Lower leg skin (tissue), 4 donors: ENCODE data around the gene MEX3C. TPM values are rescaled to one million over a fixed set of nuclear protein-coding genes. Genes with fewer than 3 reads are reported as not detected.

Experiments used
- DNase-seq, 2 donors: peaks; one replicate each; pipeline ENCODE4 v3.0.0-alpha.2; 2019; ENCODE audit warnings: low spot score in 2 of 2
- H3K4me3 ChIP-seq: fragments of 200-600 bp; sonication (generic); 2 replicates; pipeline ENCODE4 v1.5.1; 2017; ENCODE audit warnings: mild to moderate bottlenecking, low read depth; ENCODE audit not compliant: poor library complexity, severe bottlenecking
- POLR2A ChIP-seq, 2 donors: fragments of 450-650 bp; IDR thresholded peaks; one replicate each; pipeline ENCODE4 v1.6.1; 2016 to 2017; ENCODE audit warnings: antibody characterized with exemption in 2 of 2, mild to moderate bottlenecking in 1 of 2, moderate library complexity in 1 of 2
- WGBS, 2 donors: methylation state at CpG; one replicate each; pipeline ENCODE4 v1.1.5; 2018; 5-methylcytosine and 5-hydroxymethylcytosine counted together
- intact Hi-C: fragments of 100-400 bp; cut with DNase I; formaldehyde crosslinking; loops from one replicate; pipeline ENCODE4 v1.15.0; 2023; ENCODE audit warnings: low total_unique reads
- total RNA-seq, 4 donors: library from RNA; depleted of rRNA; stranded (reverse); fragments of >200 nt; gene quantifications; one replicate each; pipeline ENCODE4 v1.1.0, GENCODE V29; 2016
- TF ChIP-seq, protein P1 (sequence below), 3 donors: fragments of 450-650 bp; IDR thresholded peaks; one replicate each; pipeline ENCODE4 v1.5.1; 2016; ENCODE audit warnings: antibody characterized with exemption in 3 of 3, mild to moderate bottlenecking in 3 of 3, moderate library complexity in 2 of 3

MEX3C gene
- total RNA-seq, 4 donors from 2014 or later = 28.0 to 34.2 (median 30.6) TPM

DNA sequence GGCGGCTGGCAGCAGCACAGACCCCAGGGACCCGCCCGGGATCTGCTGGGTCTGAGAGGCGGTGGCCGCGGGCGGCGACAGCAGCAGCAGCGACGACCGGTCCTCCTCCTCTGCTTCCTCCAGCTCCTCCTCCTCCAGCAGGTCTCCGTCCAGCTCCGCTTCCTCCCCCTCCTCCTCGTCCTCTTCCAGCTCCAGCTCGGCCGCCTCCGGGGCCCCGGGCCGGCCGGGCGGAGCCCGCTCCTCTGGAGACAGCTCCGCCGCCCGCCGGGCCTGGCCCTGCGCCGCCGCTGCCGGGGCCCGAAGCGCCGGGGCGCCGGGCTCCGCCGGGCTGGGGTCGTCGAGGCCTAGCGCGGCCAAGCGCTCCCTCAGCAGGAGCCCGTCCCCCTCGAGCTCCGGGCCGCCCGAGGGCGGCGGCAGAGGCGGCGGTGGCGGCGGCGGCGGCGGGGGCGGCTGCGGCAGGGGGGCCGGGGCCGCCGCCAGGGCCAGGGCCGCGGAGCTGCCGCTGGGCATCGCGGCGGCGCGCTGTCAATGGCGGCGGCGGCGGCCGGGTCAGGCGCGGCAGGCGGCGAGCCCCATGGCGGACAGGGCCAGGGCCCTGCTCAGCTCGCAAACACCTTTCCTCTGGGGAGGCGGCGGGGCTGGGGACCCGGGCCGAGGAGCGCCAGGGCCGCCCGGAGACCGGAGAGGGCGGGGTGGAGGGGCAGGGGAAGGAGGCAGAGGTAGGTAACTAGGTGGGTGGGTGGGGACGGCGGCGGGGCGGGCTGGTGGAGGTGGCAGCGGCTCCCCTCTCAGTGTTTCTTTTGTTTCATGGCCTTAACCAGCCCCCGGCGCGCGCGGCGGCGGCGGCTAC, 445 bp downstream of the MEX3C start:
- peak; percentile 48 to 89 for DNase-seq
- H3K4me3 ChIP-seq = peak overlapping the region; percentile 95
- TF ChIP-seq, protein P1, sequence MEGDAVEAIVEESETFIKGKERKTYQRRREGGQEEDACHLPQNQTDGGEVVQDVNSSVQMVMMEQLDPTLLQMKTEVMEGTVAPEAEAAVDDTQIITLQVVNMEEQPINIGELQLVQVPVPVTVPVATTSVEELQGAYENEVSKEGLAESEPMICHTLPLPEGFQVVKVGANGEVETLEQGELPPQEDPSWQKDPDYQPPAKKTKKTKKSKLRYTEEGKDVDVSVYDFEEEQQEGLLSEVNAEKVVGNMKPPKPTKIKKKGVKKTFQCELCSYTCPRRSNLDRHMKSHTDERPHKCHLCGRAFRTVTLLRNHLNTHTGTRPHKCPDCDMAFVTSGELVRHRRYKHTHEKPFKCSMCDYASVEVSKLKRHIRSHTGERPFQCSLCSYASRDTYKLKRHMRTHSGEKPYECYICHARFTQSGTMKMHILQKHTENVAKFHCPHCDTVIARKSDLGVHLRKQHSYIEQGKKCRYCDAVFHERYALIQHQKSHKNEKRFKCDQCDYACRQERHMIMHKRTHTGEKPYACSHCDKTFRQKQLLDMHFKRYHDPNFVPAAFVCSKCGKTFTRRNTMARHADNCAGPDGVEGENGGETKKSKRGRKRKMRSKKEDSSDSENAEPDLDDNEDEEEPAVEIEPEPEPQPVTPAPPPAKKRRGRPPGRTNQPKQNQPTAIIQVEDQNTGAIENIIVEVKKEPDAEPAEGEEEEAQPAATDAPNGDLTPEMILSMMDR (IDR thresholded peaks at IDR 0.05) = no peak
- TF ChIP-seq POLR2A (IDR thresholded peaks at IDR 0.05) = no peak
- intact Hi-C loops = no loop called here
- 1% methylated on average over 36 to 44 of the region's 102 CpGs for WGBS, 2 donors

GRCh38 chr18:51196118-51196810, 1.2 kb downstream of the MEX3C start:
- peak; percentile 50 to 94 for DNase-seq
- intact Hi-C loops = no loop called here
- 0 to 1% methylated on average over 45 to 65 of the region's 67 CpGs for WGBS, 2 donors
- no peak for TF ChIP-seq POLR2A (IDR thresholded peaks at IDR 0.05)
- TF ChIP-seq, protein P1 (IDR thresholded peaks at IDR 0.05) = no peak
- H3K4me3 ChIP-seq = peak overlapping the region; percentile 95

DNA sequence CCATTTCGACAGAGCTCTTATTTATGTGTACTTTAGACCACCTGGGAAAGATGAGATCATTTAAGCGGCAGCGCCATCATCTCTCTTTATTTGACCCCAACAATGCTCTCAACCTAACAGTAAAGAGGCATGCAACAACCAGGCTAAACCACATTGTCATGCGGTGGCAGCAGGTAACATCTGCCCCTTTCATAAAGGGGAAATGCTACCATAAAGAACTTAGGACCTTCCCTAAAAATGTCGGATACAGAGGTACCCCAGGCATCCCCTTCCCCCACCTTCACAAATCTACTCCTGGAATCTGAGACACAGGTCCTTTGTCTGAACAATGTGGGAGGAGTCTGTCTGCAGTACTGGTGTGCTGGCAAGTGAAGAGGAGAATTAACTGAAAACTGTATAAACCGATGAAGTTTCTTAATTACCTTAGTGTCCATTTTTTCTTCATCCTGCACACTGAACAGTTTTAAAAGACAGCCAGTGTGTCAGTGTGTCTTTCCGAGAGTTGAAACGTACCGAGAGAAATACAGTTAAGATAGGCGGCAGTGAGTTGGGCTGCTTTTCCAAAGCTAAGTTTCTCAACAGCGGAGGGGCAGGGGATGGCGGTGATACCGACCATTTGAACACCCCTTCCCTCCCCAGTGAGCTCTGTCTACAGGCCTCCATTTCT, 1.9 kb downstream of the MEX3C start:
- TF ChIP-seq, protein P1 (IDR thresholded peaks at IDR 0.05) = no peak
- no peak for TF ChIP-seq POLR2A (IDR thresholded peaks at IDR 0.05)
- 2 to 3% methylated on average over 13 of the region's 13 CpGs for WGBS, 2 donors
- peak overlapping the region; percentile 95 for H3K4me3 ChIP-seq
- no peak for DNase-seq
- intact Hi-C loops = no loop called here

DNA sequence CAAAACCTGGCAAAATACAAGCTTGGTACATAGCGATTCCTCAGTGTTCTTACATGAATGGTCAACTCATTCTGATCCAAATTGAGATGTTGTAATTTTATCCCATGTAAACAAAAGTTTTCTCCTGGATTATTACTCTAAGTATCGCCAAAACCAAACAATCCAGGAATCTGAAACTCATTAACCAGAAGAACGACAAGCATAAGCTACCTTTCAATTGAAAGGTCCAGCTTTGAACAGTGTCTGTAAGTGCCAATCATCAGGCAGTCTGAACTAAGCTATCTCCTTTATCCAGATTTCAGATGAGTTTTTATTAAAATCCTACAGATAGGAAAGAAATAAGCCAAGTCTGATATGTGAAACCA, 2.4 kb downstream of the MEX3C start:
- DNase-seq = no peak
- TF ChIP-seq POLR2A (IDR thresholded peaks at IDR 0.05) = no peak
- TF ChIP-seq, protein P1 (IDR thresholded peaks at IDR 0.05) = no peak
- WGBS, 2 donors = 17 to 26% methylated on average over 3 of the region's 3 CpGs
- H3K4me3 ChIP-seq = no peak overlapping the region
- intact Hi-C loops = no loop called here

DNA sequence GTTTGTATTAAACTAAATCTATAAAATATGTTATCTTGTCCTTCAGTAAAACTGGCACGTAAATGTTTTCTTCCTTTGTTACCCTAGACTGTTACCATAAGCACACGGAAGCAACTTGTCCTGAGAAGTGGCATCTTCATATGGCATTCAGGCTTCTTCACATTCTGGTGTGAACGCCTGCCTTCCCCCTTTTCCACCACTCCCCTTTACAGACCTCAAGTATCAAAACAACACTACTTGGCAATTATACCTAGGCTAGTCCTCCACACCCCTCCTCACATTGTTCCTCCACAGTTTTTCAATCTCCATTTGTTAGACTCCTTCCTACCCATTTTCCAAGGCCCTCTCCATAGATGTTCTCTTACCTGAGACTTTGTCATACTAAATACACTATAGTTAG, 2.9 kb downstream of the MEX3C start:
- DNase-seq = no peak
- 32 to 38% methylated on average over 3 of the region's 3 CpGs for WGBS, 2 donors
- intact Hi-C loops = no loop called here
- H3K4me3 ChIP-seq = no peak overlapping the region
- no peak for TF ChIP-seq POLR2A (IDR thresholded peaks at IDR 0.05)
- TF ChIP-seq, protein P1 (IDR thresholded peaks at IDR 0.05) = no peak
